ENCODE measurements around the gene SPSB2.

The SPSB2 gene

GRCh38 chr12:6829536-6830220 lies 43.4 kb downstream of the SPSB2 start:
- DNase-seq = no peak

DNA sequence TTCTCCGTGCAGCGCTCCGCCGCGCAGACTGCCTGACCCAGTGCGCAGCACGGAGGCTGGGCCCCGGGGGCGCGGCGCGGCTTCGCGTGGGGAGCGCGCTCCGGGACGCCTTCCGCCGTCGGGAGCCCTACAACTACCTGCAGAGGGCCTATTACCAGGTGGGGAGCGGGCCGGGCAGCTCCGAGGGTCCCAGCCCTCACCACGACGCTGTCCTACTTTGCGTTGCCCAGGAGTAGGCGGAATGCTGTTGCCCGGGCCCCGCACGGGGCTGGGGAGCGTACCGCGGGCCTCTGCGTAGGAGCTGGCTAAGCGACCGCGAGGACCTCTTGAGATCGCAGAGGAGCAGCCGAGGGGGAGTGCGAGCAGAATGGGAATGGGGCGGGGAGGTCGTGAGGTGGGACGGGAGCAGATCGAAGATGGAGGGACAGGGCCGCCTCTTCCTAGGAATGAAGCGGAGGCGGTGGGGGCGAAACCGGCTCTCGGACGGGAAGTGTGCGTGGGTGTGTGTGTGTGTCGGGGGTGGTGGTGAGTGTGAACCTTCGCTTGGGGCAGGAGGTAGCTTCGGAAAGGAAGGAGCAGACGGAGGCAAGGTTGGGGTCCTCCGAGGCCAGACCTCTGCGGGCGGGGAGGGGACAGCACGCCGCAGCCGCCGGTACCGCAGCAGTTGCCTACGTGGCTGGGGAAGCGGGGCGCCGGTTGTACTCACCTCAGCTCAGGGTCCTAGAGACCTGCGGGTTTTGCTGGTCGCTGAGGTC lies 44.1 kb downstream of the SPSB2 start:
- DNase-seq = peak; percentile 29

DNA sequence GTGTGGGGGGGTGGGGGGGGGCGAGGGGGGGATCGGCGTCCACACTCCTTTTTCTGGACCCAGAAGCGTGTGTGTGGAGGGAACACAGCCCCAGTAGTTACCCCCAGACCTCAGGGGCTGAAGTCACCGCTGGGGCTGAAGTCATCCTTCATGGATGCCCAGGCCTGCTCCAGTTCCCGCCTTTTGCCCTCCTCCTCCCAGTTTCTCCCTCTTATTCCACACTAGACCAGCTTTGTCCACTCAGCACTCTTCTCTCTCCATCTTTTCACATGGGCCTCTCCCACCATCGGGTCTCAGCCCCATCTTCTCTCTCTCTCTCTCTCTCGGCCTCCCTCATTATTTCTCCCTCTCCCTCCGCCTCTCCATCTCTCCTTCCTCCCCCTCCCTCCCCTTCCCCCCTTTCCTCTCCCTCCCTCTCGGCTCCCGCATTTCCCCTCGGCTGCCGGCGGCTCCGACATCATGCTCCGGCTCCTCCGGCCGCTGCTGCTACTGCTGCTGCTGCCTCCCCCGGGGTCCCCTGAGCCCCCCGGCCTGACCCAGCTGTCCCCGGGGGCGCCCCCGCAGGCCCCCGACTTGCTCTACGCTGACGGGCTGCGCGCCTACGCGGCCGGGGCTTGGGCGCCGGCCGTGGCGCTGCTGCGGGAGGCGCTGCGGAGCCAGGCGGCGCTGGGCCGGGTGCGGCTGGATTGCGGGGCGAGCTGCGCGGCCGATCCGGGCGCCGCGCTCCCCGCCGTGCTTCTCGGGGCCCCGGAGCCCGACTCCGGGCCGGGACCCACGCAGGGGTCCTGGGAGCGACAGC lies 44.9 kb downstream of the SPSB2 start, which contains the start of gene P3H3:
P3H3 (plus strand) TSS at position 426 of the 799 bp plus-strand sequence; CDS start at position 460, 34 bp downstream.
- DNase-seq = no peak

DNA sequence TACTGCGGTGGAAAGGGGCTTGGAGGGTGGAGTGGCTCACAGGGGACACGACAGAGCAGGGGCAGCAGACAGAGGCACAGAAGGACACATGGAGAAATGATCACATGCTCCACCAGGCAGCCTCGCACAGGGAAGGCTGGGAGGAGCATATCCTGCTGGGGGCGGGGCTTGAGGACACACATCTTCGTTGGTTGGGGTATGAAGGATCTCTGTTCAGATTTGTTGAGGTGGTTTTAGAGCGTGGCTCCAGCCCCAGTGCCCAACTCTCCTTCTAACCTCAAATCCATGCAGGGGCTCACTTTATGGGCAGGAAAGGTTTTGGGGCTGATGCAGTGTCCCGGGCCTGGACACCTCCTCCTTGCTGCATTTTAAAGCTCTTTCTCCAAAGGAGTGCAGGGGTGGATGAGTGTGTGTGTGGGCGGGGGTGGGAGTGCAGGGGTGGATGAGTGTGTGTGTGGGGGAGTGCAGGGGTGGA lies 45.6 kb downstream of the SPSB2 start:
- DNase-seq = no peak

DNA sequence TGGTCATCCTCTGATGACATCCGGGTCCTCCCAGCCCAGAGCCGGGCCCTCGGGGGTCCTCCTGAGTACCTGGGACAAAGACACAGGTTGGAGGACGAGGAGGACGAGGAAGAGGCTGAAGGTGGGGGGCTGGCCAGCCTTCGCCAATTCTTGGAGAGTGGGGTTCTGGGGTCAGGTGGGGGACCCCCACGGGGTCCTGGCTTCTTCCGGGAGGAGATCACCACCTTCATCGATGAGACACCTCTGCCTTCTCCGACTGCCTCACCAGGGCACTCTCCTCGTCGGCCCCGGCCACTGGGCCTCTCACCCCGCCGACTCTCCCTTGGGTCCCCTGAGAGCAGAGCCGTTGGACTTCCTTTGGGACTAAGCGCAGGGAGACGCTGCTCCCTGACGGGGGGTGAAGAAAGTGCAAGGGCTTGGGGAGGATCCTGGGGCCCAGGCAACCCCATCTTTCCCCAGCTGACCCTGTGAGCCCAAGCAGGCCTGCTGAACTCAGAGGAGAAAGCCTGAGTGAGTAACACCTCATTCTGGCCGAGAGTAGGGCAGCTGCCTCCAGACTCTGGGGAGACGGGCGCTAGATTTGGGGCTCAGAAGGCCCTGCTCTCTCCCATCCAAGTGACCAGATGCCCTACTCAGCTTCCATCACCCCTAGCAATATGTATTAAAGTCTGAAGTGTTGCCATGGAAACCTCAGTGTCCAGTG lies 46.2 kb downstream of the SPSB2 start:
- no peak for DNase-seq

DNA sequence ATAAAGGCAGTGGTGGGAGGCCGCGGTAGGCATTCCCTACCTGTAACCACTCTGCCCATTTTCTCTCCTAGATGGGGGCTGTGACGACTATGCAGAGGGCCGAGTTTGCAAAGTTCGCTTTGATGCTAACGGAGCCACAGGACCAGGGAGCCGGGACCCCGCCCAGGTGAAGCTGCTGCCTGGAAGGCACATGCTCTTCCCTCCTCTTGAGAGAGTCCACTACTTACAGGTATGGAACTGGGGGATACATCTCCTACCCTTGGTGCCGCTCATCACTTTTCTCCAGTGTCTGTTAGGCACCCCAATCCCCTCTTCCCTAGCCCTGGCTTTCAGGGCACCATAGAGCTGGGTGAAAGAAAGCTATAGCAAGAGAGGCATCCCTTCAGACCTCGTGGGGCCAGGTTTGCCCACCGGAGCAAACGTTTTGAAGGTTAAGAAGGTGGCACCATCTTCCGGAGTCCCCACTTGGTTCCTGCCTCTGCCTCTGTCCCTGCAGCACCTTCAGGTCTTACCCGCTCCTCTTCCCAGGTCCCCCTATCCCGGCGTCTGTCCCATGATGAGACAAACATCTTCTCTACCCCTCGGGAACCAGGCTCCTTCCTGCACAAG lies 46.9 kb downstream of the SPSB2 start:
- no peak for DNase-seq

- peak; percentile 71 for DNase-seq
Observed at GRCh38 chr12:6825398-6826124, 47.5 kb downstream of the SPSB2 start.

DNA sequence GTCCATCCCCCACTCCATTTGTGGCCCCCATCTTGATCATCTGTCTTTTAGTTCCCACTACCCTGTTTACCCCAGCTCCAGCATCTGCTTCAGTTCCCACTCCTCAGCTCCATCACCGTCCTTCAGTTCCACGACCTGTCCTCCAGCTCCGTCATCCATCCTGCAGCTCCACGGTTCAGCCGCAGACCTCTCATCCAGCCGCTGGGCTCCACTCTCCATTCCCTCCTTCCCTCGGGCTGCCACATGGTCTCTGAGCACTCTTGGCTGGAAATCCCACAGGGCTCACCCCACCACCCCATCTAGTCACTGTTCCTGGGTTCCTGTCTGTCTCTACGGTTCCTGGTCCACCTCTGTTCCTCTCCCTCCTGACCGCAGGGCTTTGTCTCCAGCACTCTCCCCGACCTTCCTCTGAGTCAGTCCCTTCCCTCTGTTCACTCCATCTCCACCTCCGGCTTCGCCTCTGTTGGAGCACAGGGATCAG lies 48.2 kb downstream of the SPSB2 start:
- DNase-seq = no peak

- no peak for DNase-seq
Observed at GRCh38 chr12:6824085-6824775, 48.9 kb downstream of the SPSB2 start.

DNA sequence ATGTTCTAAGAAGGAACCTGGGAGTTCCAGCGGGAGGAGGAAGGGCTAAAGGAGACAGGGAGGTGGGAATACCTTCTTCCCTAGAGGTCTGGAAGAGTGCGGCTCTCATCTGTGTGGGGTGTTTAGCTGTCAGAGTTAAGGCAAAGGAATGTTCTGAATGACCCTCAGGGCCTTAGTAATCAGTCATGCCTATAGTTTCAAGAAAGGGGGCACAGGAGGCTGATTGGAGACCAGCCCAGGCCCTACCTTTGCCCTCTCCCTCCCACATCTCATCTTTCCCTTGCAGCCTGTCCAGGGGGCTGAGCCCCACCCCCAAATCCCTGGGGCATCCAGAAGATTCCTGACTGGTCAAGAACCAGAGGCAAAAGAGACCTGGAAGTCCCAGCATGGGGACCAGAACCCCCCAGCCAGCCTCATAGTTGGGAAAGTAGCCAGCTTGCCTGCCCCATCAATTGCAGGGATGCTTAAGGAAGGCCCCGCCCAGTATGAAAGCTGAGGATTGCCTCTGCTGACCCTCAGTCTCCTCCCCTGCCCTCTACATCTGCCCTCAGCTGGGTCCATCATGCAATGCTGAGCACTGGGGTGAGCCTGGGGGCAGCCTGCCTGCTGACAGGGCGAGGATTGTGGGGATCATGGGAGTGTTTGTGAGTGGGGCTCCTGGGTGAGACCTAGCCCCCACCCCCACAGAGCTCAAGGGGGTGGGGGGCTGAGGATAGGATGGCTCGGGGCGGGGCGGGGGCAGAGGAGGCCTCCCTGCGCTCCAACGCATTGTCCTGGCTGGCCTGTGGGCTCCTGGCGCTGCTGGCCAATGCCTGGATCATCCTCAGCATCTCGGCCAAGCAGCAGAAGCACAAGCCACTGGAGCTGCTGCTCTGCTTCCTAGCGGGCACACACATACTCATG lies 49.7 kb downstream of the SPSB2 start:
- no peak for DNase-seq

DNA sequence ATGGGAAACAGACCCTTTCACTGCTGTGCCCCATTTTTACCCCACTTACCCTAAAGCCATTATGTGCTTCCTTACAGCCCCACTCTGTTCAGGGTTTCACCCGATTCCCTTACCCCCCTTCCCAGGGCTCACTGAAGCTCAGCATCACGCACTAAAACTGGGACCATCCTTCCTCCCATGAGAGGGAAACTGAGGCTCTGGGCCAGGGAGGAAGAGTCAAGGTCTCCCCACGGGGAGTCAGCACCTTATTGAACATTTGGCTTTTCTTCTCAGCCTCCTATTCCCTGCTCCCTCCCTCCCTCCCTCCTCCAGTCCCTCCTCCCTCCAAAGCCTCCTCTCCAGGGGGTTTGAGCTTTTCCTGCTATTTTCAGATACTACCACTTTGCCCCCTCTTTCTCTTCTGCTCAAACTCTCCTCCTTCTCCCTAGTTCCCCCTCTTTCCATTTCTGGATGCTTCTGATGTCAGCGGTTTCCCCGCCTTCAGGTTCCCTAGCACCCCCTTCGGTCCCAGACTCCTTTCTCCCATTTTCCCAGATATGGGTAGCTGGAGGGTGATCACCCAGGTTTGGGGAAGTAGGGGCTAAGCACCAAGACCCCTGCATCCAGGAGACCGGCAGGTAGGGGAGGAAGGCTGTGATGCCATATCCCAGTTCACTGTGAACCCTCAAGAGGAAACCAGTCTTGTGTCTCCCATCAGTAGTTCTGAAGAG lies 50.5 kb downstream of the SPSB2 start:
- DNase-seq = no peak

- no peak for DNase-seq
Observed at GRCh38 chr12:6821591-6822425, 51.3 kb downstream of the SPSB2 start, which contains the start of gene GPR162. Gene GPR162 (plus strand): TSS chr12:6821821. CDS start chr12:6823899, 2,078 bp downstream.

All from activated CD4-positive, alpha-beta T cell treated with anti-CD3 and anti-CD28 coated beads for 1 hour (primary cell).